SU-DHL-6 (cell line): ENCODE results near the gene ZNF587.

Source experiments
- EZH2phosphoT487 ChIP-seq: fragments of 200-600 bp; sonication (generic), shearing (Covaris generic); conservative IDR thresholded peaks from 2 replicates; pipeline ENCODE4 v1.6.1; 2018; ENCODE audit warnings: mild to moderate bottlenecking, antibody characterized with exemption, low read length, moderate library complexity, mixed read lengths
- TF ChIP-seq, protein P1 (sequence below): fragments of 200-600 bp; sonication (generic); IDR thresholded peaks from one replicate; pipeline ENCODE4 v1.5.1; 2017; ENCODE audit warnings: antibody characterized with exemption, mild to moderate bottlenecking, low read length, moderate library complexity; ENCODE audit not compliant: insufficient read depth, poor library complexity, severe bottlenecking

DNA sequence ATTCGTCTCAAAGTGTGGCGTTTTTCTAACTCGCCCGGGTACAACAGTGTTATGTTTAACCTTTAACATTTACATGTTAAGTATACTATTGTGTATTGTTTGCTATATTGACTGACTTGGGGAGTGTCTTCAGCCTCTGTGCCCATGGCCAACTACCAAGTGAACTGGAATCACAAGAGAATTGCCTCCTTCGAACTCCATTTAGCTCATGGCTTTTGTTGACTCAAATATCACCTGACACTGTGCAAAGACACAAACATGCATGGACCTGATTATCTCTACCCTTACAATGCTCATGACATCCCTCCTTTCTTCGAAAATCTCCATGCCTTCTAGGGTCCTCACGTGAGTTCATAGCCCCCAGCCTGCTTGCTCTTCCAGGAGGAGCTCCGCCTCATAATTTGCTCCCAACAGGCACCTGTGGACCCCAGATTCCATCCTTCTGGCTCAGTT is 38.5 kb downstream of the ZNF587 start:
- TF ChIP-seq, protein P1, sequence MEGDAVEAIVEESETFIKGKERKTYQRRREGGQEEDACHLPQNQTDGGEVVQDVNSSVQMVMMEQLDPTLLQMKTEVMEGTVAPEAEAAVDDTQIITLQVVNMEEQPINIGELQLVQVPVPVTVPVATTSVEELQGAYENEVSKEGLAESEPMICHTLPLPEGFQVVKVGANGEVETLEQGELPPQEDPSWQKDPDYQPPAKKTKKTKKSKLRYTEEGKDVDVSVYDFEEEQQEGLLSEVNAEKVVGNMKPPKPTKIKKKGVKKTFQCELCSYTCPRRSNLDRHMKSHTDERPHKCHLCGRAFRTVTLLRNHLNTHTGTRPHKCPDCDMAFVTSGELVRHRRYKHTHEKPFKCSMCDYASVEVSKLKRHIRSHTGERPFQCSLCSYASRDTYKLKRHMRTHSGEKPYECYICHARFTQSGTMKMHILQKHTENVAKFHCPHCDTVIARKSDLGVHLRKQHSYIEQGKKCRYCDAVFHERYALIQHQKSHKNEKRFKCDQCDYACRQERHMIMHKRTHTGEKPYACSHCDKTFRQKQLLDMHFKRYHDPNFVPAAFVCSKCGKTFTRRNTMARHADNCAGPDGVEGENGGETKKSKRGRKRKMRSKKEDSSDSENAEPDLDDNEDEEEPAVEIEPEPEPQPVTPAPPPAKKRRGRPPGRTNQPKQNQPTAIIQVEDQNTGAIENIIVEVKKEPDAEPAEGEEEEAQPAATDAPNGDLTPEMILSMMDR, result no peak
- no peak for TF ChIP-seq EZH2phosphoT487
